ENCODE data around the gene TKFC. TPM values are rescaled to one million over a fixed set of nuclear protein-coding genes. Genes with fewer than 3 reads are reported as not detected.

TKFC gene
- total RNA-seq, 1 experiment from 2014 or later = 15.1 TPM

DNA sequence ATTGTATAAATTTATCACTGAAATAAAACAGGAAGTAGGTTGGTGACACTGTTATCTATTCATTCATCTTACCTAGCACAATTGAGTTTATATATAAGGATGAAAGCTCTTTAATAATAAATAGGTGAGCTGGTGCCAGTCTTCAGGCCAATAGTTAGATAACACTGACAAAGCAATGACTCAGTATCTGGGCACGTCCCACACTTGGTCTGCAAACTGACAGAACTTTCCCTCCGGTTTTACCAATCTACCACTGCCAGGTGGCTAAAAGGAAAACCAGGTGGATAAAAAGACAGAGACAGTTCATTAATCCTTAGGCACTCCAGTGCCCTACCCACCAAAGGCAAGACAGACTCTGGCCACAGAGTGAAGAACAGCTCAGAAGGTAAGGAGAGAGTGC, 17.8 kb upstream of the TKFC start:
- no peak for DNase-seq (ENCODE audit: low spot score)

DNA sequence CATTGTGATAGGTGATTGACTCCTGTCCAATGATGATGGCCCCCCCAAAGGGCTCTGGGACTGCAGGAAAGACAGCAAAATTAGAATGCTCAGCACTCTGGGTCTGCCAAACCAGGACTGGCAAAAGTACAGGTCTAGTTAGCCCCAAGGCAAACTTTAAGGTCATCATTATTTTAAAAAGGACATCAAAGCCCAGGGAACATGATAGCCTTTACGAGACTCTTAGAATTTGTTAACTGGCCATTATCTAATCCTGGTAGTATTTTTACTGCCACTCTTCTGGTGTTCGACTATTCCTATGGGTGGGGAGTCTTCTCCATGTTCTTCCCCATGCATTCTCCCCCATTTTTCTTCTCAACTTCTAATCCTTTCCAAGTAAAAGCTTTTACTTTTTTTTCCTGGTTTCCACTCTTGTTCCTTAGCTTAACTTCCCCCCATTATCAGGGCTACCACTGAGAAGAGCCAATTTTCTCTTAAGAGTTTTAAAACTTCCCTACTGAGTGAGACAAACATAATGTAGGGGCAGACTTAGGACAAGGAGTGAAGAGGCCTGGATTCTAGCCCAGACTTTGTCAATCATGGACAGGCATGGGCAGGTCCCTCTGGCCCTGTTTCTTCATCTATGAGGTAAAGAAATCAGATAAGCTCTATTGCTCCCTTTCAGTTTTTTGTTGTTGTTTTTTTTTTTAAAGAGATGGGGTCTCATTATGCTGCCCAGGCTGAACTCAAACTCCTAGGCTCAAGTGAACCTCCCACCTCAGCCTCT, 7.2 kb upstream of the TKFC start:
- DNase-seq (ENCODE audit: low spot score) = no peak

DNA sequence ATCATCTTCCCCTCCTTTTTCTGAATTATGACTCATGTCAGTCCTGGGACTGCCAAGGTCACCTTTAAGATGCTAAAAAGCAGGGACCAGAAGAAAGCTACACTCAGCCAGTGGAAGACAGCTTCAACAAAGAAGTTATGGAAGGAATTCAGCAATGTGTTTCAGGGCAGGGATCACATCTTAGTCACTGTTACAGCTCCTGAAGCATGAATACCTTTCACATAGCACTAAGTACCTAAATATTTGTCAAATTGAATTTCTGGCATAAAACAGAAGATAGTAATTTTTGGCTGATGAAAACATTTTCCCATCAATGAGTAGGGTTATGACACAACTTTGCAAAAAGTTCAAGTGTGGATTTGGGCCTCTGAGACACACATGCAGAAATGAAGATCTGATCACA, 5.4 kb upstream of the TKFC start:
- no peak for DNase-seq (ENCODE audit: low spot score)

DNA sequence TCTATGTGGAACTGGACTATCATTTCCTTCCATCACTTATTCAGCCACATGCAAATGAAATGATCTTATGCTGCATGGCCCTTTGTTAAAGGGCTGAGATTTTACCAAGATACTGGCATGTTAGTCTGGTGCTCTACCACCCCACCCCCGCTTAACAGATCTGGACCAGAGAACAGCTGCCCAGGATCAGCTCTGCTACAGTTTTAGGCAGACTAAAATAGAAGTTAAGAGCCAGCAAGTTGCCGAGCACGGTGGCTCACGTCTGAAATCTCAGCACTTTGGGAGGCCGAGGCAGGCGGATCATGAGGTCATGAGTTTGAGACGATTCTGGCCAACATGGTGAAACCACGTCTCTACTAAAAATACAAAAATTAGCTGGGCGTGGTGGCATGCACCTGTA, 4.7 kb upstream of the TKFC start:
- no peak for DNase-seq (ENCODE audit: low spot score)

DNA sequence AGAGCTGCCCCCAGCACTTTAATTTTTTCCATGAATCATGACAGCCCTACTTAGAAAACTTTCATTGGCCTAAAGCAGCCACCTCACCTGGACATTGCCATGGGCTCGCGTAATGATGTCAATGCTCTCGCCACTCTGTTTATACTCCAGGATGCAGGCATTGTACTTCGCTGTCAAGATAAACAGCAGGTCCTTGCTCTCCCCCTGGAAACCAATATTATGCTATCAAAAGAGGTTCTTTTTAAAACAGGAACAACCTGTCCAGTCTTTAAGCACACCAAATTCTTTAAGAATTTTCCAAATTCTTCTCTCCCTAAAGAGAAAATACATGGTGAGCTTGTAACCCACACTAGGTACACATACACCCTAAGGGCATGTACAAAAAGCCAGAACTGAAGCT, 3.2 kb upstream of the TKFC start:
- no peak for DNase-seq (ENCODE audit: low spot score)

DNA sequence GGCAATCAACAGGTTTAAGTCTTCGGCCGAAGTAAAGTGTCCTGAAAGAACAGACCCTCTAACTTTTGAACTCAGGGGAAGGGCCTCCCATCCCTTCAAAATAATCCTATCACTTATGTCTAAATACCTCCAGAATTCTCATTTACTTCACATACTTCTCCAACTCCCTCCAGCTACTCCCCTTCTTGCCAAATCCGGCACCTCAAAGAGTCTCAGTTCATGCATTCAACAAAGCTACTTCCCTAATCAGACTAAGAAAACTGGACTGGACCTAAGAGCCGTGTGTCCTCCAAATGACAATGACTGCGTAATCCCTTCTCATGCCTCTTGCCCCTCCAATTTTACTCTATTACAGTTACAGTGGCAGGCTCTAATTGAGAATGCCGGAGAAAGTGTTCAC, 1.4 kb upstream of the TKFC start:
- DNase-seq (ENCODE audit: low spot score) = no peak

DNA sequence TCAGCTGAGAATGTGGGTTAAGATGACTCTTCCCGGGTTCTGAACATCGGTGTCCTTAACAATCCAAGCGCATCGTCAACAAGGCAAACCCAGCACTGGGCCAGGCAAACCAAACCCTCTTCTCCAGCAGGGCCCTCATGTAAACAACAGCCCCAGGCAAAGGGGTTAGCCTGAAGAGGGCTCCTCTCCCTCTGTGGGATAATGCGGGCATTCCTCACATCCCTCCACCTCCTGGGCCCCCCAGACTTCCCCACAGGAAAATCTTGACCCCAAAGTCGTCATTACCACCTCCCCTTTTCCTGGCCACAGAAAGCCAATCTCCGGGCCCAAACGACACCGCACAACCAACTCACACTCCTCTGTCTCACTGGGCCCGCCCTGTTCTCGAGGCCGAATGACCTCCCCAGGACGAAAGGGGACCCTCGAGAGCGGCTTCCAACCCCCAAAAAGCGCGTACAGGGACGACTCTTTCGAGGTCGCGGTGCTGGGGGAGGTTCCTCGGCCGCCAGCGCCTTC, 689 bp upstream of the TKFC start:
- no peak for DNase-seq (ENCODE audit: low spot score)

DNA sequence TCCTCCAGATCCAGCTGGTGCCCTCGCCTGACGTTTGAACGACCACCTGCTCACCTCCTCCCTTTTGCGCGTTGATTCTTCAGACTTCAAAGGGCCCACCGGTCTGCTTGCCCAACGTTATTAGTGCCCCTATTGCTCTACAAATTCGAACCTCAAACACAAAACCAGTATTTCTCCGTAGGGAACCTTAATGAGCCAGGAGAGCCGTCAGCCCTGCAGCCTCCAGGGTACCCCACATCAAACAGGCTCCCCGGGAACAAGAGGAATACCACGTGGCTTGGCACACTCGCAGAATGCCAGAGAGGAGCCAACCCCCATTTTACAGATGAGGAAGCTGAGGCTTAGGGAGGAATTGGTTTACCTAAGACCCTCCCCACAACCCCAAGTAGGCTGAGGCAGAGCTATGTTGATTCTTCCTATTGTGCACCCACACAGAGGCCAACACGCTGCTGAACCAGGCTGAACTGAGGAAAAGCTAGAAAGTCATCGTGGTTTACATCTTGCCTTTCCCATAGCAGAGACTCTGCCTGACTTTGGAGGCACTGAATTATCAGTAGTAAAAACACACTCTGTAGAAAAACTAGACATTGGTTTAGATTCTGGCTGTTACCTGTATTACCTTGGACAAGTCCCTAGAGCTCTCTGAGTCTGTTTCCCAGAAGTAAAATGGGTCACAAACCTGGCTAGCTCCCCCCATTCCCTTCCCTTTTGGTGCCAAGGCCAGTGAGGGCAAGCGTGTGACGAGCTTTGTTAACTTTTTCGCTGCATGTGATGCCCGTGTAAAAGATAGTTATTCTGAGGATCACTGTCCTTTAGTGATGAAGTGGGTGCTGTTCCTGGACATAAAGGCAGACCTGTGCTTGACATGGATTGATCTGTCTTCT, 764 bp downstream of the TKFC start:
- DNase-seq (ENCODE audit: low spot score) = no peak

DNA sequence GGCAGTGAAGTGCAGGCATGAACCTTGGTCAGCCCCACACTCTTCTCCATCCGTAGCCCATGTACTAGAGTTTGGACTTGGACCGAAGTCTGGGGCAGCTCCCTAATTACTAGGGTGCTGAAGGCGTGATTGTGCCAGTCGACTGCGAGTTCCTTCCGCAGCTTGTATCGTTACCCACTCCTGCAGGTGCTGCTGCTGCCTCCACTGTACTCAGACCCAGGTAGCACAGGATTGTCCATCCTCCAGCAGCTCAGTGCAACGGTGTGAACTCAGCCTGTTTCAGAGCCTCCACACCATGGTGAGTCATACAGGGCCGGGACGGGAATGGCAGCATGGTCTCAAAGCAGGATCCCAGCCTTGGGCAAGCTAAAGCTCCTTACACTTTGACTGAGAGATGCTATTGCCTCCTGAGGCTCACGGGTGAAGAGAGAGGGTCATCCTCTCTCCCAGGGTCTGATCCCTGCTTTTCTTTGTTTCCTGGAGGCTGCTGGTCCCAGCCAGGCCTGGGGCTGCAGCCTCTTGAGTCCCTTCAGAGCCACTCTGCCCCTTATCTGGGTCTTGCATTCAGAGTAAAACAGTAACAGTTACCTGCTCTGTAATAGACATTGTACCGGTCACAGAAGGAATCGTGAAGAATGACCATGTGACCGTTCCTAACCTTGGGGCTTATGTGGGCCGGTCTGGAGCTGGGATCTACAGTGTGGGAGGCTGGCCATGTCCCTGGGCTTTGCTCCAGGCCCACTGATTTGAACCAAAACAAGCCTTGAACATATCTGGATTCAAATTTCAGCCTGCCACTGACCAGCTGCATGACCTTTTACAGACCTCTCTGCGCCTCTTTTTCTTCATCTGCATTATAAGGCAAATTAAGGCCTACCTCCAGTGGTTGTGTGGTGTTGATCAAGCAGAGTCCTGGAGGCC, 1.7 kb downstream of the TKFC start:
- DNase-seq (ENCODE audit: low spot score) = no peak

DNA sequence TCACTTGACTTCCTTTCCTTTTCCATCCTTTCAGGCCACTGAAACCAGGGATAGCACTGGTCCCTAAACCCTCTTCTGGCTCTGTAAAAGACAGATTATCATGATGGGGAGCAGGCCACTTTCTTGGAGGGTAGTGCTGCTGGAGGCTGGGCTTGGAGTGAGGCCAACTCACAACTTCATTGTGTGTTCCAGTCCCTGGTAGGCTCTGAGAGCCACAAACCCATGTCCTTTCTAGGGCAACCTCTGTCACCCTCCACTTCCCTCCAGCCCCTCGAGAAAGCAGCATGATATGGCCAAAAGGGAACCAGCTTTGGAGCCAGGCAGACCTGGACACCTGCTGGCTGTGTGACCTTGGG, 2.3 kb downstream of the TKFC start:
- no peak for DNase-seq (ENCODE audit: low spot score)

DNA sequence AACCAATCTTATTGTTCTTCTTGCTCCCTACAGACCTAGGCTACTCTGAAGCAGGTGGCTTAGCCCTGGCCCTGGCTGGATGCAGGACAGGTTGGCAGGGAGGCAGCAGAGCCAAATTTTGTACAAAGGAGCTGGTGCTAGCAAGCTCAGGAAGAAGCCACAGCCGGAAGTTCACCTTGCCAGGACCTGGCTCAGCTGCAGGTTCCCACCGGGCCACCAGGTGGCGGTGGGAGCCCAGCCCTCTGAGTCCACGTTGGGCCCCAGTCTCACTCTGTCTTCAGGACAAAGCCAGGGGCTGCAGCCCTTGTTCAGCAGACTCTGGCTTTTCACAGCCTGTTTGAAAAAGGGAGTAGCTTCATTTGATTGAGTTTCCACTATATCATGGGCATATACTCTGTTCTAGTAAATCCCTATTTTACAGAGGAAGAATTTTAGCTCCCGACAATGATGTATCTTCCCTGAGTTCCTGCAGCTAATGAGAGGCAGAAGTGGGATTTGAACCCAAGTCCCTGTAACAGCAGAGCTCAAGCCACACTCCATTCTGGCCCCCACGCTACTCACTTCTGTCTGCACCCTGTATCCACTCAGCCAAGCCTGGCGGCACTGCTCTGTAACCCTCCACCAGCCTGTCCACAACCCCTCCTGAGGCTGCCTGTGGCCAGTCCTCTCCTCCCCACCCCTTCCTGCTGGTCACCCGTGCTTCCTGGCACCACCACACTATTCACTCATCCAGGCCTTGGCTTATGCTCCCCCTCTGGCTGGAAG, 3.3 kb downstream of the TKFC start:
- DNase-seq (ENCODE audit: low spot score) = peak; percentile 67

DNA sequence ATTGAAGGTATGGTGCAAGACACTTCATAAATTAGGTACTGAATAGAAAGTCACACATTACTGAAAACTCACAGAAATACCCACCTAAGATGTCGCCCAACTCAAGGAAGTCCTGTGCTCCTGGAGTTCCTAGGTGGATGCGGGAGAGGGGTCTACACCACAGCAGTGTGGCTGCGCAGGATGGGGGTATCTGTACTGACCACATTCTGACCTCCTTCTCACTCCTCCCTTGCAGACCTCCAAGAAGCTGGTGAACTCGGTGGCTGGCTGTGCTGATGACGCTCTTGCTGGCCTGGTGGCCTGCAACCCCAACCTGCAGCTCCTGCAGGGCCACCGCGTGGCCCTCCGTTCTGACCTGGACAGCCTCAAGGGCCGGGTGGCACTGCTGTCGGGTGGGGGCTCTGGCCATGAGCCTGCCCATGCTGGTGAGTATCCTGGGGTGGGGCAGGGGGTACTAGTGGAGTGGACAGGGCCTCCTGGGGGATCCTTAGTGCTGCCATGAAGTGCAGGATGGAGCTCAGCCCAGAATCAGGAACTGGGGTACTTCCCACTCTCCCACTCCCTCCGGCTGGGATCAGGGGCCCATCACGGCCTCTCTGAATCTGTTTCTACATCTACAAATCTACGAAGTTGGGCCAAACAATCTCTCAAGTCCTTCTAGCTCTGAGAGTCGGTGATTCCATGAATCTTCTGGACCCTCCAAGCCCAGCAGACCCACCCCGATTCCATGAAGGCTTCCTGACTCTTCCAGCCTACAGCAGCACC, 4.9 kb downstream of the TKFC start:
- no peak for DNase-seq (ENCODE audit: low spot score)

DNA sequence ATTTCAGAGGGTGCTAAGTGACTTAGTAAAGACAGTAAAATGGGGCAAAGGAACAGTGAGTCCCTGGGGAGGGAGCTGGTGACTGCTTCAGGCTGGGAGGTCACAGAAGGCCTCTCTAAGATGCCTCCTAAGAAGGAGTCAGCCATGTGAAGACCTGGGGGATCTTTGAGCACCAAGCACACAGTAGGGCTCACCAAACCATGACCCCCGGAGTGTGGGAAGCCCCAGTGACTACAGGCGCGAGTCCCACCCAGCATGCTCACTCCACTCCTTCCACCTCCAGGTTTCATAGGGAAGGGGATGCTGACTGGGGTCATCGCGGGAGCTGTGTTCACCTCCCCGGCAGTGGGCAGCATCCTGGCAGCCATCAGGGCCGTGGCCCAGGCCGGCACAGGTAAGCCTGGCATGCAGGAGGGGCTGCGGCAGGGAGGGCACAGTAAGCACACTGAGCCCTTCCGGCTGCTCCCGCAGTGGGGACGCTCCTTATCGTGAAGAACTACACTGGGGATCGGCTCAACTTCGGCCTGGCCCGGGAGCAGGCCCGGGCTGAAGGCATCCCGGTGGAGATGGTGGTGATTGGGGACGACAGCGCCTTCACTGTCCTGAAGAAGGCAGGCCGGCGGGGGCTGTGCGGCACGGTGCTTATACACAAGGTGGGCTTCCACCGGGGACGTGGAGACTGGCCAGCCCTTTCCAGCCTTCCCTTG, 5.9 kb downstream of the TKFC start:
- DNase-seq (ENCODE audit: low spot score) = no peak

DNA sequence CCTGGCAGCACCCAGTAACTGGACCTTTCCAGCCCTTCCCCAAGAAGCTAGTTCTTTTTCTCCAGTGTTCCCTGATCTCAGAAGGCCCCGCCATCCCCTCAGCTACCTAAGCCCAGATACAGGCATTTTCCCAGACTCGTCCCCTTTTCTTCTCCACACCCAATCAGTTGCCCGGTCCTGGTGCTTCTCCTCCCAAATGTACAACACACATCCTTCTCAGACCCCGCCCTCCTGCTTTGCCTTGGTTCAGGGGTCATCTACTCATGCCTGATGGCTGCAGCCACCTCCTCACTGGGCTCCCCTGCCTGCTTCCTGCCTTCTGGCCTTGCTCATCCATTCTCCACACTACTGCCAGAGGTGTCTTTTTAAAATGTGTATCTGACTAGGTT, 6.5 kb downstream of the TKFC start:
- no peak for DNase-seq (ENCODE audit: low spot score)

DNA sequence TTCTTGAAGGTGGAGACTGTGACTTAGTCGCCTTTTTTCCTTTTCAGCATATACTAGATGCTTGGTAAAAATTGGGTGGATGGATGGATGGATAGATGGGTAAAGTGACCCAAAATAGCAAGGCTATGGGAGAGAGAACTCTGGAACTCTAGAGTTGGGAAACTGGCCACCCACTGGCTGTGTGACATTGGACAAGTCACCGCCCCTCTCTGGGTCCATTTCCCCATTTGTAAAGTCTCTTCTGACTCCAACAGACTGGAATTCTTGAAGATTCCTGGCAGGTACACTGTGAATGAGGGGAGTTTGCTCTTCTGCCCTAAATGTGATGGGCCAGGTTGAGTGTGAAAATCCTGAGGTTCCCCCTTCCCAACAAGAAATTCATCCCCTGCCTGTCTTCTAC, 8.0 kb downstream of the TKFC start:
- DNase-seq (ENCODE audit: low spot score) = no peak

DNA sequence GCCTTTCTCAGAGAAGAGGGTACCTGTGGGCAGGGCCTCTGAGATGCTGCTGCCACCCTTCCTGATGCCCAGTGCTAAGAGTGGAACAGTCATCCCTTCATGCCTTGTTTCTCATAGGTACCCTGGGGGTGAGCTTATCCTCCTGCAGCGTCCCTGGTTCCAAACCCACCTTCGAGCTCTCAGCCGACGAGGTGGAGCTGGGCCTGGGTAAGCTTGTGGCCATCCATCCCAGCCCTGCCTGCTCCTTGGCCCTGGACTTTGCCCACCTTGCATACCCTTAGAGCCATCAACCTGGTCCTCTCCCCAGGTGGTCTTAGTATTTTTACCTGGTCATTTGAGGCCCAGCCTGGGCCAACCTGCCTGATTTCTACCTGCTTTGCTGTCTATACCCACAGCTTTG, 8.7 kb downstream of the TKFC start:
- no peak for DNase-seq (ENCODE audit: low spot score)

DNA sequence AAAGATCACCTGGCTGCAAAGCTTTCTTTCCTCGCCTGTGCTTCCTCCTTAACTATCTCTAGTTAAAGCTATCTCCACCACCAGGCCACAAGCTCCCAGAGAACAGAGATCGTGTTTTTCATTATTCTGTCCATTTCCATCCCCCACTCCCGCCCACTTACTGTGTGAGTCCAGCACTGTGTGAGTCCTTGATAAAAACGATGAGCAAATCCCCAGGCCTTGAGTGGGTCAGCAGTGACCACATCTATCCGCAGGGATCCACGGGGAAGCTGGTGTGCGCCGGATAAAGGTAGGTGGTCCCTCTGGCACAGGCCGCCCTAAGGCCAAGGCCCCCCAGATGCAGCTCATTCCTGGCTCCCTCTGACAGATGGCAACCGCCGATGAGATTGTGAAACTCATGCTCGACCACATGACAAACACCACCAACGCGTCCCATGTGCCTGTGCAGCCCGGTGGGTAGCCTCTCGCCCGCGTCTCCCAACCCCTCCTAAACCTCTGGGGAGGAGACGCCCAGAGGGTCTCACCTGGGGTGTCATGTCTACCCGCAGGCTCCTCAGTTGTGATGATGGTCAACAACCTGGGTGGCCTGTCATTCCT, 9.3 kb downstream of the TKFC start:
- no peak for DNase-seq (ENCODE audit: low spot score)

DNA sequence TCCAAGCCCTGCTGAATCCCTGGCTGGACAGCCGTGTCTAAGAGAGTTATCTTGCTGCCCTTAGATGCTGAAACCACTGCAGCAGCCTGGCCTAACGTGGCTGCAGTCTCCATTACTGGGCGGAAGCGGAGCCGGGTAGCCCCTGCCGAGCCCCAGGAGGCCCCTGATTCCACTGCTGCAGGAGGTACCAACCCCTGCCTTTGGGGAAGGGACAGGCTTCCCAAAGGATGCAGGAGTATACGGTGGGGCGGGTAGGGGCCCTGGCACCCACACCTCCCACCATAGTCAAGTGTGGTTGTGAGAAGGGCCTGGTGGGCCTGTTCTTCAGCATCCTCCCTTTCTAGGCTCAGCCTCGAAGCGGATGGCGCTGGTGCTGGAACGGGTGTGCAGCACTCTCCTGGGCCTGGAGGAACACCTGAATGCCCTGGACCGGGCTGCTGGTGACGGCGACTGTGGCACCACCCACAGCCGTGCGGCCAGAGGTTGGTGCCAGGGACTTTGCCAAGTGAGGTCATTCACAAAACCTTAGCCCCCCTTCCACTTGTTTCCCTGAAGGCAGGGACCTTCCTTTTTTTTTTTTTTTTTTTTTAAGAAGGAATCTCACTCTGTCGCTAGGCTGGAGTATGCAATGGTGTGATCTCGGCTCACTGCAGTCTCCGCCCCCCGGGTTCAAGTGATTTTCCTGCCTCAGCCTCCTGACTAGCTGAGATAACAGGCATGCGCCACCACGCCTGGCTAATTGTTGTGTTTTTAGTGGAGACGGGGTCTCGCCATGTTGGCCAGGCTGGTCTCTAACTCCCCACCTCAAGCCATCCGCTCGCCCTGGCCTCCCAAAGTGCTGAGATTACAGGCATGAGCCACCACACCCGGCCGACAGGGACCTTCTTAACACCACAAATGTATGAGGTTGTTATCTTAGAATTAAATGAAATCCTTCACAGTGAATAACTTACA, 11.0 kb downstream of the TKFC start:
- DNase-seq (ENCODE audit: low spot score) = no peak
